Sciatic nerve (tissue), 2 donors: ENCODE data around the gene ACBD3. TPM values are rescaled to one million over a fixed set of nuclear protein-coding genes. Genes with fewer than 3 reads are reported as not detected.
"Not testable (repeated sequence)": the region's sequence is repeated elsewhere in the genome, so short reads cannot be mapped to it uniquely, and the experiment has no call there.

Experiments used
- ATAC-seq: fragments of 200-7000 bp; cut with Tn5 transposase; one replicate; pipeline ENCODE4 v1.9.1; 2020; ENCODE audit warnings: mild to moderate bottlenecking, moderate library complexity
- DNase-seq: peaks from one replicate; pipeline ENCODE4 v3.0.0-alpha.2; 2020; ENCODE audit warnings: low spot score
- intact Hi-C: fragments of 100-400 bp; cut with DNase I; formaldehyde crosslinking; loops from one replicate; pipeline ENCODE4 v1.14.2; 2022
- total RNA-seq: library from RNA; stranded (reverse); fragmentation: NEBNext Ultra II Directional; extraction: Animal tissue kit (Norgen Biotek cat#: 25700); gene quantifications from one replicate; pipeline ENCODE4 v1.2.1, GENCODE V29; 2021
- donor health status: DM: no; HTN: no; CAD: no.
- donor health status: DM: no; HTN: no; CAD: no.

The ACBD3 gene
- total RNA-seq, 1 donor from 2014 or later, result 49.8 TPM

DNA sequence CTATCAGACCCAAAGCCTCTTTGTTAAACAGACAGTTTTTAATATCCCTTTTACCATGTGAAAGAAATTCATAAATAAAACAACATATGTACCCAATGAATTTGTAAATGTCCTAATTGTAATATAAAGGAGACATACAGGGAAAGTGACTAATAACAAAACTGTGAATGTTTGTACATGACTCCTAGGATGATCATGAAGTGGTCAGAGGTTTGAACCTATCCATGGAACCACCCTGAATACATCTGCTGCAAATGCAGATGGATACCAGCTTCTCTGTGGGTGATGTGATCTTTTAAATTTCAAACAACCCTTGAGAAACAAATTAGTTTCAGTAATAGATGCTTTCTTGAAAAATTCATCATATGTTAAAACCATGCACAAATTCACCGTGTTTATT, 16.7 kb upstream of the ACBD3 start:
- no peak for ATAC-seq
- intact Hi-C loops, result no loop called here
- DNase-seq, result no peak

DNA sequence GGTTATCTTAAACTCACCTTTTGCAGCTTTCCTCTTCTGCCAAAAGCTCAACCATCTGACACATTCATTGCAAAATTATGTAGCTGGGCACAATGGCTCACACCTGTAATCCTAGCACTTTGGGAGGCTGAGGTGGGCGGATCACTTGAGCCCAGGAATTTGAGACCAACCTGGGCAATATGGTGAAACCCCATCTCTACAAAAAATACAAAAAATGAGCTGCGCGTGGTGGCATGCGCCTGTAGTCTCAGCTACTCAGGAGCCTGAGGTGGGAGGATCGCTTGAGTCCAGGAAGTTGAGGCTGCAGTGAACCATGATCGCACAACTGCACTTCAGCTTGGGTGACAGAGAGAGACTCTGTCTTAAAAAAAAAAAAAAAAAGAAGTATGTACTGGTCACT, 16.1 kb upstream of the ACBD3 start:
- DNase-seq, ATAC-seq, intact Hi-C loops: not testable (repeated sequence)

DNA sequence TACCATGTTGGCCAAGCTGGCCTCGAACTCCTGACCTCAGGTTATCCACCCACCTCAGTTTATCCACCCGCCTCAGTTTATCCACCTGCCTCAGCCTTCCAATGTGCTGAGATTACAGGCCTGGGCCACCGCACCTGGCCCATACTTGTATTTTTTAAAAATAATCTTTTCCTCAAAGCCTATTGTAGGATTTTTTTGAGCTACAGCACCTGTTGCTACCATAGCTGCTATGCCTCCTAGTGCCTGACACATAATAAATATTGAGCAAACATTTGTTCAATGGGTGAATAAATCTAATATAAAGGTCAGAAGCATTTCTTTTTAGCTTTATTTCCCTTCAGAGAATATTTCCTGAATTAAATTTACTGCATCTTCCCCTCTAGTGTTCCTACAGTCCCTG, 15.7 kb upstream of the ACBD3 start:
- ATAC-seq, result no peak
- no peak for DNase-seq
- intact Hi-C loops, result no loop called here

DNA sequence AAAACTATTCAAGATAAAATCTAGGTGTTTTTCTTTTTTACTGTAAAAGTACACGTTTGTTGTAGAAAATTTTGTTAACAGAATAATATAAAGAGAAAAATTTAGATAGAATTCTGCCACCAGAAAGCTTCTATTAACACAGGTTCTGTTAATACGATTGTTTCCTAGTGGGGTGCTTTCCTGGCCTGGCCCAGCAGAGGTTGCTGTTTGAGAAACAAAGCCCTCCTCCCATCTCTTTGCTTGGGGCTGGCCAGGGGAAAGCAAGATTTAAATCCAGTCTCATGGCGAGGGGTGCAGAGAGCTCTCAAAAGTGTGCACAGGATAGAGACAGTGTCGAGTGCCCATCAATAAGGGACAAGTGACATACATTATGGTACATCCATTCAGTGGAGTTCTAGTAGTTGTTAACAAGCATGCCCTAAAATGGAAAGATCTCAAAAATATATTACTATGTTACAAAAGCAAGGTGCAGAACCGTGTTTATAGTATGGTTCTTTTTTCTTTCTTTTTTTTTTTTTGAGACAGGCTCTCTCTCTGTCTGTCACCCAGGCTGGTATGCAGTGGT, 14.6 kb upstream of the ACBD3 start:
- ATAC-seq (no peak), DNase-seq (no peak)
- intact Hi-C loops, result loop anchor here (2.0 kb wide), 1 partner anchor 268 kb away; no protein-coding TSS in a partner anchor

DNA sequence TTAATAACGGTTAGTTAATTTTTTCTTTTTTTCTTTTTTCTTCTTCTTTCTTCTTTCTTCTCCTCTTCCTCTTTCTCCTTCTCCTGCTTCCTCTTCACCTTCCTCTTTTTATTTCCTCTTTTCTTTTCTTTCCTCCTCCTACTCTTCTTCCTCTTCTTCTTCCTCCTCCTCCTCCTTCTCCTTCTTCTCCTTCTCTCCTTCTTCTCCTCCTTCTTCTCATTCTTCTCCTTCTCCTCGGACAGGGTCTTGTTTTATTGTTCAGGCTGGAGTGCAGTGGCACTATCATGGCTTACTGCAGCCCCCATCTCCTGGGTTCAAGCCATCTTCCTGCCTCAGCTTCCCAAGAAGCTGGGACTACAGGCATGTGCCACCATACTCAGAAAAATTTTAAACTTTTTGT, 13.4 kb upstream of the ACBD3 start:
- no peak for DNase-seq
- ATAC-seq, result no peak
- intact Hi-C loops, result loop anchor here (2.0 kb wide), 1 partner anchor 269 kb away; no protein-coding TSS in a partner anchor

DNA sequence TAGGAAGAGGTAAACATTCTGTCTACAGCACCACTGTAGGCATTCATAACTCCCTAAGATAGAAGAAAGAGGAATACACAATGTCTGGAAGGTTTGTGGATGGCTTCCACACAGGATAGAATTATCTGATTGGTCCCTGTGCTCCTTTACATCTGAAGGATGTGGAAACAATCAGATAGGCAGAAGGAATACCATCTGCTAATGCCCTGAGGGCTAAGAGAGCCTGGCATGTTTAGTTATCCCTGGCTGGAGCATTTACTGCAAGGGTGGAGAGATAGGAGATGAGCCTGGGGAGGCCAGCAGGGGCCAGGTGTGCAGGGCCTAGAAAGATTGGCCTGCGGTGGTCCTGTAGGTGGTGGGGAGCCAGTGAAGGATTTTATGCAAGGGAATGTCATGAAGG, 8.6 kb upstream of the ACBD3 start:
- no peak for DNase-seq
- intact Hi-C loops, result no loop called here
- ATAC-seq, result no peak

DNA sequence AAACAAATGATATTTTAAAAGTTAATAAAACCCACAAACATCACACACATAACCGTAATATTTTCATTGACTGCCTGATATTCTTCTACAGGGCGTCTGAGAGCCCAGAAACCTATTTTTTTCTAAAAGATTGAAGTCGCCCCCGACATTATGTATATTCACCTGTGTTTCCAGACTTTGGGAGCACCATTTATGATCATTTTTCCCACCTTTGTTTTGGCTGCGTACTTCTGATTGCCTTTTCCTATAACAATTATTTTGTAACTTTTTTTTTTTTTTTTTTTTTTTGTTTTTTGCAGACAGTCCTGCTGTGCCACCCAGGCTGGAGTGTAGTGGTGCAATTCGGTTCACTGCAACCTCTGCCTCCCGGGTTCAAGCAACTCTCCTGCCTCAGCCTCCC, 839 bp upstream of the ACBD3 start:
- DNase-seq, result no peak
- intact Hi-C loops, result no loop called here
- no peak for ATAC-seq

DNA sequence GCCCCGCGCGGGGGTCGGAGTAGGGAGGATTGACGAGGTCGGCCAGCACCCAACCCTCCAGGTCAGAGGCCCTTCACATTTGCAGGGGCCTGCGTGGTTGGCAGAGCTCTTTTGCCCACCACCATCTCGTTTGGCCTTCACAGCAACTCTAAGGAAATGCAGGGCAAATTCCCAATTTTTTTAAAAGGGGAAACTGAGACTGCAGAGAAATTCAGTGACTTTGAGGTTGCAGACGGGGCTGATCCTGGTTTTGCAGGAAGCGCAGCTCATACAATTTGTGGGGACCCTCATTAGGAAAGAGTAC, 430 bp upstream of the ACBD3 start:
- ATAC-seq, result no peak
- no peak for DNase-seq
- intact Hi-C loops, result no loop called here

DNA sequence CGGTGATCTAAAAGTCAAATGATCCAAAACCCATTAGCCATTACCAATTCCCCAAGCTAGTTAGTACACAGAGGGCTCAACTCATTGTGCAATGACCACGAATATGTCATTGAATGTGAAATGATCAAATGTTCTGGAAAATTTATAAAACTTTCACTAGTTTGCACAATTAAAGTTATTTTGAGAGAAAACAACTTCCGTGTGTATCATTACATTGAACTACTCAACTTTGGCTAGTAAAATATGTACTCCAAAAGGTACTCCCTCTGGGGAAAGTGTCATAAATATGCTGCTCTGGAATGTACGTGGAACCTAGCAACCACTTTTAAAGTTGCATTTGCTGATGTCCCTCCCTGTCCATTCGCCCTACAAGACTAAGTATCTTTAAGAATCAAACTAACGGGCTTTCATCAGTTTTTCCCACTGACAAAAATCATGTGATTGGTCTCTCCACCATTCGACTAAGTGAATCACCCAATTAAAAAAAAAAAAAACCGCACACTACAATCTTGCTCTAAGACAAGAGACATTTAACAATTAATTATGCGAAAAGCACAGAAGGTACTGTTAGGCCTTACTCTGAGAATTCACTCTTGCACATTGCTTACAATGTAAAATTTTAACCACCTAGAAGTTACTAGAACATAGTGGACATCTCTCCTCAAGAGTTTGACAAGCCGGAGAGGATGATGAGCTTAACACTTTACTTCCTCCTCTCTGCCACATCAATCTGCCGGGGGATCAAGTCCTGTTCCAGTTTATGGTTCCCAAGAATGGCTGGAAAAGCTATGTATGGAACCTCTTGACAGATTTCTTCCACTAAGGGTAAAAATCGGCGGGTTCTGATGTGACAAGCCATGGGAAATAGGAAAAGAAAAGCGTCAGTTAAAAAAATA, 1.2 kb downstream of the ACBD3 start:
- DNase-seq (no peak), ATAC-seq (no peak)
- intact Hi-C loops, result no loop called here

DNA sequence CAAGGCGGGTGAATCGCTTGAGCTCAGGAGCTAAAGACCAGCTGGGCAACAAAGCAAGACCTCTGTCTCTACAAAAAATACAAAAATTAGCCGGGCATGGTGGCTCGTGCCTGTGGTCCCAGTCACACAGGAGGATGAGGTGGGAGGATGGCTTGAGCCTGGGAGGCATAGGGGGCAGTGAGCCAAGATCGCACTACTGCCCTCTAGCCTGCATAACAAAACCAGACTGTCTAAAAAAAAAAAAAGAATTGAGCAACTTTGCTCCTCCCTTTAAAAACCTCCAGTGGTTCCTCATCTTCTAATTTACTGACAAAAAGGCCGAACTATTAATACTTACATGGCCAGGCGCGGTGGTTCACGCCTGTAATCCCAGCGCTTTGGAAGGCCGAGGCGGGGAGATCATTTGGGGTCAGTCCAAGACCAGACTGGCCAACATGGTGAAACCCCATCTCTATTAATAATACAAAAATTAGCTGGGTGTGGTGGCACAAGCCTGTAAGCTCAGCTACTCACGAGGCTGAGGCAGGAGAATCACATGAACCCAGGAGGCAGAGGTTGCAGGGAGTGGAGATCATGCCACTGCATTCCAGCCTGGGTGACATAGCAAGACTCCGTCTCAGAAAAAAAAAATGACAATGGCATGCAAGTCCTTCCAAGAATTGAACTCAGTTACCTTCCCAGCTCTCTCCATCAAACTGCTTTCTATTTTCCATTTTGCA, 4.4 kb downstream of the ACBD3 start:
- DNase-seq (peak; percentile 66), ATAC-seq (peak; percentile 63)
- intact Hi-C loops, result no loop called here

DNA sequence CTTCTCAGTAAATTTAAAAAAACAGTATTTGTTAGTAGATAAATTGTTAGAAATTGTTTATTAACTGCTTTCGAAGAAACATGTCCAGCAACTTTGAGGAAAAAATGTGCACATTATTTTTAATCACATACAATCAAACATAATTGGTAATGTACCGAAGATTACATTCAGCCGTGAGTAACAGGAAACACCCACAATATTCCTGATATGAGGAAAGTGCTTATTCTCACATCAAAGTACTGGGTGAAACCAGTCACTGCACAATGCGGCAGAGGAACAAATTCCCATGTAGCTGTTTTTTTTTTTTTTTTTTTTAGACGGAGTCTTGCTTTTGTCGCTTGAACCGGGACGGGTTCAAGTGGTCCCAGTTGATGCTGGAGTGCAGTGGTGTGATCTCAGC, 9.7 kb downstream of the ACBD3 start:
- DNase-seq, result no peak
- ATAC-seq, result no peak
- intact Hi-C loops, result no loop called here

DNA sequence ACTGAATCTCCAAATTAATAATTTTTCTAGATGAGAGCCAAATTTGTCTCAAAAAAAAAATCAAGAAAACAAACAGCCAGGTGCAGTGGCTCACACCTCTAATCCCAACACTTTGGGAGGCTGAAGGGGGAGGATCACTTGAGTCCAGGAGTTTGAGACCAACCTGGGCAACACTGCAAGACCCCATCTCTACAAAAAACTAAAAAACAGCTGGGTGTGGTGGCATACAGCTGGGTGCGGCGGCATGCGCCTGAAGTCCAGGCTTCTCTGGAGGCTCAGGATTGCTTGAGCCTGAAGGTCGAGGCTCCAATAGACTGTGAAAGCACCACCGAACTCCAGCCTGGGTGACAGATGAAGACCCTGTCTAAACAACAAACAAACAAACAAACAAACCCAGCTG, 14.0 kb downstream of the ACBD3 start:
- no peak for DNase-seq
- intact Hi-C loops, result no loop called here
- ATAC-seq, result no peak

DNA sequence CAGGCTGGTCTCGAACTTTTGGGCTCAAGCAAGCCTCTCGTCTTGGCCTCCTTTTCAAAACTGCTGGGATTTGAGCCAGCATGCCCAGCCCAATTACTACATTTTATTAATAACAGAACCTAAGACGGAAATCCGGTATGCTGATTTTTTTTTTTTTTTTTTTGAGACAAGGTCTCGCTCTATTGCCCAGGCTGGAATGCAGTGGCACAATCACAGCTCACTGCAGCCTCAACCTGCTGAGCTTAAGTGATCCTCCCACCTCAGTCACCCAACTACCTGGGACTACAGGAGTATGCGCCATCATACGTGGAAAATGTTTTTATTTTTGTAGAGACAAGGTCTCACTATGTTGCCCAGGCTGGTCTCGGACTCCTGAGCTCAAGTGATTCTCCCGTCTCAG, 20.2 kb downstream of the ACBD3 start:
- intact Hi-C loops, result no loop called here
- DNase-seq (no peak), ATAC-seq (no peak)

DNA sequence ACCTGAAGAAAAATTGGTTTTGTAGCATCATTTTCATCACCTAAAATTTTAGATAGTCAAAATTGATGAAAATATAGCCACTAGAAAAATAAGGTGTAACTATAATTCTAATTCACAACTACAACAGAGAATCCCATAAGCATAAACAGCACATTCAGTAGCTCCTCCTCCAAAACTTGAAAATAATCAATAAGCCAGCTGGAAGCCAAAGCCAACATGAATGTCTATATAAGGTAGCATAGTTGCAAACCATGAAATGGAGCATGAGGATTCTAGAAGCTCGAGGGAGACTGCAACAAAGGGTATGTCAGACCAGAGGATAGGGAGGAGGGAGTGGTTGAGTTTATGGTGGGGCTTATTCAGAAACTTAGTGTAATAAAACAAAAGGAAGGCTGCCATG, 22.4 kb downstream of the ACBD3 start:
- ATAC-seq (no peak), DNase-seq (no peak)
- intact Hi-C loops, result no loop called here

DNA sequence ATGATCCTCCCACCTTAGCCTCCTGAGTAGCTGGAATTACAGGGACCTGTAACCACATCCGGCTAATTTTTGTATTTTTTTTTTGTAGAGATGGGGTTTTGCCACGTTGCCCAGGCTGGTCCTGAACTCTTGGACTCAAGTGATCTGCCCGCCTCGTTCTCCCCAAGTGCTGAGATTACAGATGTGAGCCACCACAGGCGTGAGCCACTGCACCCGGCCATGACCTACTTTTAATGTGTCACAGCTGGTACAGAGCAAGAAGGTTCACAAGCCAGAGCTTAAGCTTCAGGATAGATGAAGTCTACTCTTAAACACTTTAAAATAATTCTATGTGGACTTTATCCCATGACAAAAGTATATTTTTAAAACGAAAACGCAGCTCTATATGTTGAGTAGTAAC, 23.6 kb downstream of the ACBD3 start:
- intact Hi-C loops, result no loop called here
- ATAC-seq (no peak), DNase-seq (no peak)

DNA sequence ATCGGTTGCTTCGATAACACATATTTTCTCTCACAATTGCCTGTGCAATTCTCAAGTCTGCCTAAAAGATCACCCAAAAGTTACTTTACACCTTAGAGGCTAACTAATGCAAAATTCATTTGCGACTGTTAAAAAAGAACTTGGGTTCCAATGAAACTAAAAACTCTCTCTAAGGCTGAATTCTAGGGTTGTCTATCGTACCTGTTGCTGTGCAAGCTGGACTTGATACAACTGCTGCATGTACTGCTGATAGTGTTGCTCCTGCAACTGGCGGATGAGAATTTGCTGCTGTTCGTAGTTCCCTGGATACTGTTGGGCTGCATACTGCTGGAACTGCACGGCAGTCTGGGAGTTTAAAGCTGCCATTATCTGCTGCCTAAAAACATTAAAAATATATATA, 27.6 kb downstream of the ACBD3 start:
- ATAC-seq, result no peak
- intact Hi-C loops, result no loop called here

DNA sequence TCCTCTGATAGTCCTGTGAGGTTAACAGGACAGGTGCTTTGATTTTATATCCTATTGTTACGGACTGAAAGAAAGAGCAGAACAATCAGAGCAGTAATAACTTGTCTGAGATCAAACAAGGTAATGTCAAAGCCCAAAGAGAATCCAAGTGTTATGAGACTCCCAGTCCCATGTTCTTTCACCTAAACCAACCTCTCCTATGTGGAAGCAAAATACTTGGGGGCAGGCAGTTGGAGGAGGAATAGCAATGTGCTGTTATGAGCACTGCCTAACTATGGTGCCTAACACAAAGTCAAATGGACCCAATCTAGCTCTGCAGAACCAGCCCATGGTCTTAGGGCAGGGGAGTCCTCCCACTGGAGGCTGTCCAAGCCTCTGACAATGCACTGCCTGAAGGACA, 28.1 kb downstream of the ACBD3 start:
- no peak for ATAC-seq
- intact Hi-C loops, result no loop called here
- DNase-seq, result no peak

More for the DNA sequence above, 27.6 kb downstream of the ACBD3 start:
- no peak for DNase-seq

DNA sequence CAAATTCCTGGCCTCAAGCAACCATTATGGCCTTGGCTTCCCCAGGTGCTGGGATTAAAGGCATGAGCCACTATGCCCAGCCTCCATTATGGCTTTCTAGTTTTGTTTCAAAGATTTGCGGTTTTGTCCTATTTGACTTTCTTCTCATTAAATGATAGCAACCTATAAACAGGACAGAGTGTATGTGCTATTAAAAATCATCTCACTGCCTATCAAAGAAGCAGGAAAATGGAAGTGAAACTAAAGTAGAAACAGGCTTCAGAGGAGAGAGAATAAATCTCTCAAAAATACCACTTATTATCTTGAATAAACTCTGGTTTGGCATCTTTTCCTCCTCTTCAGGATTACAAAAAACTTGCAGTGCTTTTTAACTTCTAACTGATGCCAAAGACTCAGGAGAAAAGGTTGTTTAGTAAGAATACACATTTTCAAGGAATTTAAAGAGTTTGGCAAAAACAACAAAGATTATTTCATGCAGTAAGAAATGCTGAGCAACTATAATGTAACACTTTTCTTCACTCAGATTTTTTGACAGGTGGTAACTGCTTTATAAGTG, 28.7 kb downstream of the ACBD3 start:
- intact Hi-C loops, result no loop called here
- no peak for DNase-seq
- no peak for ATAC-seq

DNA sequence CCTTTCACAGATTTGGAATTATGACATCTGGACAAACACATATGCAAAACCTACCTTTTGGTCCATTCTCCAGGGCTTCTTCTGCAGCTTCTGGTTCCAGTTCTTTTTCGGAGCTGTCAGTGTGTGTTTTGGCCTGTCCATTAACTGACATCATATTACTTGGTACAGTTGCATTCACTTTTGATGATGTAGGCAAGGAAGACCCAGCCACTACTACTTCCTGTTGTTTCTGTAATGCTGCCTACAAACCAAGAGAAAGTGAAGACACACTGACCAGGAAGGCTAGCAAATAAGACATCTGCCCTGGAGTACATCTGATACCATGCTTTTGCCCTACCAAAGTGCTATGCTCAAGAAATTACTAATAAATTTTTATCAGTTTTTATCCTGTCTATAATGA, 31.9 kb downstream of the ACBD3 start:
- intact Hi-C loops, result no loop called here
- DNase-seq (no peak), ATAC-seq (no peak)

DNA sequence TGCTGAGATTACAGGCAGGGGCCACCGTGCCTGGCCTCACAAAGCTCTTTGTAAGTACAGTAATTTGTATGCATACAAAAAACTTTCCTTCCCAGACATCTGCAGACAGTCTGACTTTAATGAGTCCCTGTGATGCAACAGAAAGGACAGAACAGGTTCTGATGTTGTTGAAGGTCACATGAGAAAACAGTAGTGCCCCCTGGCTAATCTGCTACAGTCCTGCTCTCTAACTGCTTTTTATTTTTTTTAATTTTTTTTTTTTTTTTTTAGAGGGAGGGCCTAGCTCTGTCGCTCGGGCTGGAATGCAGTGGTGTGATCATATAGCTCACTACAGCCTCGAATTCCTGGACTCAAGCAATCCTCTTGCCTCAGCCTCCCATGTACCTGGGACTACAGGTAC, 36.7 kb downstream of the ACBD3 start:
- intact Hi-C loops, result no loop called here
- DNase-seq, result no peak
- no peak for ATAC-seq
